AG04449 (cell line): Measurements from ENCODE around the gene ARL14EP.

Experiments
- CTCF ChIA-PET: fragments of 350-600 bp; formaldehyde crosslinking; extraction: SDS; loops from one replicate; lab custom pipeline; 2021; ENCODE audit warnings: antibody characterized with exemption; lab: Yijun Ruan, JAX
- POLR2A ChIA-PET: fragments of 400-600, 350-600 bp; formaldehyde crosslinking; extraction: SDS; loops from one replicate; lab custom pipeline; 2020; ENCODE audit warnings: antibody characterized with exemption, inconsistent platforms; lab: Yijun Ruan, JAX
- DNase-seq: peaks from one replicate; pipeline ENCODE4 v3.0.0-alpha.2; 2010; ENCODE audit warnings: low read depth, low spot score
- H3K4me3 ChIP-seq: 2 replicates; pipeline ENCODE4 v1.5.1; 2011; ENCODE audit warnings: low read depth, mild to moderate bottlenecking, control low read depth, low read length
- TF ChIP-seq, protein P1 (sequence below): IDR thresholded peaks from one replicate; pipeline ENCODE4 v1.5.1; 2011; ENCODE audit warnings: mild to moderate bottlenecking, moderate library complexity, low read length, control low read depth, inconsistent platforms; ENCODE audit not compliant: insufficient read depth; ENCODE audit errors: missing control alignments

The ARL14EP gene

DNA sequence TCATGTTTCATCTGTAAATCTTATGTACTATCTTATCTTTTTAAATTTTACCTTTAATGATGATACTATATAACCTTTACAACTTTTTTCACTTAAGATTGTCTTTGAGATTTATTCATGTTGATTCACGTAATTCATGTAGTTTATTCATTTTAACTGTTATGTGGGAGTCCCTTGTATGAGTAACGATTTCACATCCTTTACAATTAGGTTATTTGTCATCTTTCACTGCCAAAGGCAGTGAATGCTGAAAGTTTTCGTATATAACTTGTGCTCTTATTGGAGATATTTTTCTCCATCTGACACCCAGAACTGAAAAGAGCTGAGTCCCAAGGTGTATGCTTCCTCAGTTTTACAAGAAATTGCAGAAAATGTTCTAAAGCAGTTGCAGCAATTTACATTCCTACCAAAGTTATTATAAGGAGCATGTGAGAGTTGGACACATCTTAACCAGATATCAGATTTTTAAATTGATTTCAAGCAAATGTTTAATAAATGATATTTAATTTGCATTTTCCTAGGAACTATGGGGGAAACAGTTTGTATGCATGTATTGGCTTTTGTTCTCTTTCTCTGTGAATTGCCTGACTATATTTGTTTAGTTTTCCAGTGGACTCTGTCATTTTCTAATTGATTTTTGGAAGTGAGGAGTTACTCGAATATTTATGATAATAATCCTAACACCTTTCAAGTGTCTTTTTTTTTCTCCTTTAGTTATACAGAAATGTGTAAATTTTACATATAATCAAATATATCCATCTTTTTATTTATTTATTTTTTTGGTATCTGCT, 6.4 kb downstream of the ARL14EP start:
- ChIA-PET CTCF (interaction anchor here (1.8 kb wide), 1 partner anchor 16 kb away, joined by 6 read pairs; no protein-coding TSS in a partner anchor), POLR2A (no interaction called here)
- TF ChIP-seq, protein P1, sequence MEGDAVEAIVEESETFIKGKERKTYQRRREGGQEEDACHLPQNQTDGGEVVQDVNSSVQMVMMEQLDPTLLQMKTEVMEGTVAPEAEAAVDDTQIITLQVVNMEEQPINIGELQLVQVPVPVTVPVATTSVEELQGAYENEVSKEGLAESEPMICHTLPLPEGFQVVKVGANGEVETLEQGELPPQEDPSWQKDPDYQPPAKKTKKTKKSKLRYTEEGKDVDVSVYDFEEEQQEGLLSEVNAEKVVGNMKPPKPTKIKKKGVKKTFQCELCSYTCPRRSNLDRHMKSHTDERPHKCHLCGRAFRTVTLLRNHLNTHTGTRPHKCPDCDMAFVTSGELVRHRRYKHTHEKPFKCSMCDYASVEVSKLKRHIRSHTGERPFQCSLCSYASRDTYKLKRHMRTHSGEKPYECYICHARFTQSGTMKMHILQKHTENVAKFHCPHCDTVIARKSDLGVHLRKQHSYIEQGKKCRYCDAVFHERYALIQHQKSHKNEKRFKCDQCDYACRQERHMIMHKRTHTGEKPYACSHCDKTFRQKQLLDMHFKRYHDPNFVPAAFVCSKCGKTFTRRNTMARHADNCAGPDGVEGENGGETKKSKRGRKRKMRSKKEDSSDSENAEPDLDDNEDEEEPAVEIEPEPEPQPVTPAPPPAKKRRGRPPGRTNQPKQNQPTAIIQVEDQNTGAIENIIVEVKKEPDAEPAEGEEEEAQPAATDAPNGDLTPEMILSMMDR = no peak
- no peak for DNase-seq
- H3K4me3 ChIP-seq = no peak overlapping the region

DNA sequence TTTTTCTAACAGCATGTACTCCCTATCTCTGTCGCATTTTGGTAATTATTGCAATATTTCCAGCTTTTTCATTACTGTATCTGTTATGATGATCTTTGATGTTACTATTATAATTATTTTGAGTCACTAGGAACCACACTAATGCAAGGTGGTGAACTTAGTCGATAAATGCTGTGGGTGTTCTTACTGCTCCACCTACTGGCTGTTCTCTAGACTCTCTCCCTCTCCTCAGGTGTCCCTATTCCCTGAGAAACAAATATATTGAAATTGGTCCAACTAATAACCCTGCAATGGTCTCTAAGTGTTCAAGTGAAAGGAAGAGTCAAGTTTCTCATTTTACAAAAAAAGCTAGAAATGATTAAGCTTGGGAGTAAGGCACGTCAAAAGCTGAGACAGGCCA, 10.5 kb downstream of the ARL14EP start:
- TF ChIP-seq, protein P1 = peak; percentile 26
- DNase-seq = no peak
- ChIA-PET POLR2A (interaction anchor here (1.9 kb wide), 1 partner anchor 10 kb away, joined by 7 read pairs; the partner anchor contains the start of gene ARL14EP), CTCF (interaction anchor here (1.0 to 3.8 kb wide), 6 partner anchors 8 to 206 kb away, joined by 3 to 20 read pairs (median 5); partner anchors contain the start of gene ARL14EP)
- no peak overlapping the region for H3K4me3 ChIP-seq

- DNase-seq = no peak
- CTCF ChIA-PET = interaction anchor here (3.3 kb wide), 1 partner anchor 575 kb away, joined by 14 read pairs; no protein-coding TSS in a partner anchor
- TF ChIP-seq, protein P1 = no peak
- H3K4me3 ChIP-seq = no peak overlapping the region
- POLR2A ChIA-PET = interaction anchor here (1.5 kb wide), 1 partner anchor 20 kb away, joined by 3 read pairs; the partner anchor contains the start of gene ARL14EP
These were observed 19.8 kb downstream of the ARL14EP start for GRCh38 chr11:30342736-30343166.

- CTCF ChIA-PET = interaction anchor here (1.3 to 3.3 kb wide), 6 partner anchors 9 to 574 kb away, joined by 4 to 43 read pairs (median 11); no protein-coding TSS in a partner anchor
- TF ChIP-seq, protein P1 = no peak
- POLR2A ChIA-PET = interaction anchor here (1.5 kb wide), 1 partner anchor 21 kb away, joined by 3 read pairs; the partner anchor contains the start of gene ARL14EP
- no peak overlapping the region for H3K4me3 ChIP-seq
- no peak for DNase-seq
These were observed 21.2 kb downstream of the ARL14EP start for GRCh38 chr11:30344085-30344484.

DNA sequence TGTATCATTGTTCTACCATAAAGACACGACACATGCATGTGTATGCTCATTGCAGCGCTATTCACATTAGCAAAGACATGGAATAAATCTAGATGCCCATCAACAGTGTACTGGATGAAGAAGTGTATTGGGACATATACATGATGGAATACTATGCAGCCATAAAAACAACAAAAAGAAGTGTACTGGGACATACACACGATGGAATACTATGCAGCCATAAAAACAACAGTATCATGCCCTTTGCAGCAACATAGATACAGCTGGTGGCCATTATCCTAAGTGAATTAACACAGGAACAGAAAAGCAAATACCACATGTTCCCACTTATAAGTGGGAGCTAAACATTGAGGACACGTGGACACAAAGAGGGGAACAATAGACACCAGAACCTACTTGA, 22.7 kb downstream of the ARL14EP start:
- TF ChIP-seq, protein P1 = no peak
- CTCF ChIA-PET = interaction anchor here (0.8 to 3.3 kb wide), 13 partner anchors 9 to 575 kb away, joined by 3 to 43 read pairs (median 4); no protein-coding TSS in a partner anchor
- H3K4me3 ChIP-seq = no peak overlapping the region
- POLR2A ChIA-PET = no interaction called here
- DNase-seq = no peak
